HEK293 (cell line): Measurements from ENCODE around the gene ZNF234.
A peak's percentile ranks its signal among the peaks of the same experiment; 100 is the strongest.

Source experiments
- FEZF1 ChIP-seq: fragments of 450-650 bp; formaldehyde crosslinking; IDR thresholded peaks from 2 replicates; pipeline ENCODE4 v1.5.1; 2016; ENCODE audit warnings: missing biosample characterization, missing genetic modification characterization
- GFI1B ChIP-seq: fragments of 450-650 bp; formaldehyde crosslinking; IDR thresholded peaks from 2 replicates; pipeline ENCODE4 v1.5.1; 2016; ENCODE audit warnings: missing biosample characterization, missing genetic modification characterization
- GLI2 ChIP-seq: fragments of 450-650 bp; formaldehyde crosslinking; IDR thresholded peaks from 2 replicates; pipeline ENCODE4; 2017; ENCODE audit warnings: missing biosample characterization, missing genetic modification characterization, low read depth, borderline replicate concordance
- GLI4 ChIP-seq: fragments of 450-650 bp; formaldehyde crosslinking; IDR thresholded peaks from 2 replicates; pipeline ENCODE4 v1.5.1; 2016; ENCODE audit warnings: missing biosample characterization, missing genetic modification characterization
- GLIS1 ChIP-seq: fragments of 450-650 bp; formaldehyde crosslinking; IDR thresholded peaks from 2 replicates; pipeline ENCODE4 v1.5.1; 2016; ENCODE audit warnings: missing biosample characterization, missing genetic modification characterization
- MZF1 ChIP-seq: fragments of 450-650 bp; formaldehyde crosslinking; IDR thresholded peaks from 2 replicates; pipeline ENCODE4 v1.5.1; 2017; ENCODE audit warnings: missing biosample characterization, missing genetic modification characterization, borderline replicate concordance
- PRDM1 ChIP-seq: fragments of 450-650 bp; formaldehyde crosslinking; IDR thresholded peaks from 2 replicates; pipeline ENCODE4; 2016; ENCODE audit warnings: missing biosample characterization, missing genetic modification characterization
- ZBTB20 ChIP-seq: fragments of 450-650 bp; formaldehyde crosslinking; IDR thresholded peaks from 2 replicates; pipeline ENCODE4 v1.5.1; 2016; ENCODE audit warnings: missing biosample characterization, missing genetic modification characterization
- ZBTB21 ChIP-seq: fragments of 450-650 bp; formaldehyde crosslinking; IDR thresholded peaks from 2 replicates; pipeline ENCODE4 v1.5.1; 2017; ENCODE audit warnings: missing biosample characterization, missing genetic modification characterization
- ZNF112 ChIP-seq: fragments of 450-650 bp; formaldehyde crosslinking; IDR thresholded peaks from 2 replicates; pipeline ENCODE4 v1.5.0; 2017; ENCODE audit warnings: missing biosample characterization, missing genetic modification characterization
- ZNF114 ChIP-seq: fragments of 450-650 bp; formaldehyde crosslinking; IDR thresholded peaks from 2 replicates; pipeline ENCODE4 v1.5.0; 2017; ENCODE audit warnings: missing biosample characterization, missing genetic modification characterization
- ZNF155 ChIP-seq: fragments of 450-650 bp; formaldehyde crosslinking; IDR thresholded peaks from 2 replicates; pipeline ENCODE4 v1.5.1; 2016; ENCODE audit warnings: missing biosample characterization, missing genetic modification characterization
- ZNF19 ChIP-seq: fragments of 450-650 bp; formaldehyde crosslinking; IDR thresholded peaks from 2 replicates; pipeline ENCODE4; 2016; ENCODE audit warnings: missing biosample characterization, missing genetic modification characterization, low read depth
- ZNF324 ChIP-seq: fragments of 450-650 bp; formaldehyde crosslinking; IDR thresholded peaks from 2 replicates; pipeline ENCODE4 v1.5.1; 2016; ENCODE audit warnings: missing biosample characterization, missing genetic modification characterization
- ZNF350 ChIP-seq: fragments of 450-650 bp; formaldehyde crosslinking; IDR thresholded peaks from 2 replicates; pipeline ENCODE4 v1.5.0; 2017; ENCODE audit warnings: missing biosample characterization, mild to moderate bottlenecking, missing genetic modification characterization
- ZNF354C ChIP-seq: fragments of 450-650 bp; formaldehyde crosslinking; IDR thresholded peaks from 2 replicates; pipeline ENCODE4 v1.5.1; 2016; ENCODE audit warnings: missing biosample characterization, missing genetic modification characterization, low read depth, borderline replicate concordance
- ZNF626 ChIP-seq: fragments of 450-650 bp; sonication (Bioruptor Pico); formaldehyde crosslinking; IDR thresholded peaks from 2 replicates; pipeline ENCODE4 v1.5.1; 2018; ENCODE audit warnings: missing biosample characterization, missing genetic modification characterization, inconsistent platforms
- ZNF658 ChIP-seq: fragments of 450-650 bp; formaldehyde crosslinking; IDR thresholded peaks from 2 replicates; pipeline ENCODE4; 2016; ENCODE audit warnings: missing biosample characterization, missing genetic modification characterization
- ZNF76 ChIP-seq: fragments of 450-650 bp; formaldehyde crosslinking; IDR thresholded peaks from 2 replicates; pipeline ENCODE4; 2016; ENCODE audit warnings: low read depth, missing biosample characterization, missing genetic modification characterization, borderline replicate concordance
- ZNF791 ChIP-seq: fragments of 450-650 bp; formaldehyde crosslinking; IDR thresholded peaks from 2 replicates; pipeline ENCODE4 v1.5.1; 2016; ENCODE audit warnings: missing biosample characterization, missing genetic modification characterization
- ZNF830 ChIP-seq: fragments of 450-650 bp; IDR thresholded peaks from 2 replicates; pipeline ENCODE4 v1.5.0; 2018; ENCODE audit warnings: missing biosample characterization, missing genetic modification characterization, low read depth, mild to moderate bottlenecking, moderate library complexity
- TF ChIP-seq, protein P1 (sequence below): IDR thresholded peaks from 2 replicates; pipeline ENCODE4 v1.6.1; 2011; ENCODE audit warnings: mild to moderate bottlenecking, low read depth, low read length, borderline replicate concordance
- TF ChIP-seq, protein P2 (sequence below): sonication (generic); formaldehyde crosslinking; IDR thresholded peaks from 2 replicates; pipeline ENCODE4 v1.8.1; 2022; ENCODE audit warnings: mild to moderate bottlenecking, moderate library complexity, missing genetic modification reagents
- TF ChIP-seq, protein P3 (sequence below): fragments of 450-650 bp; formaldehyde crosslinking; IDR thresholded peaks from 2 replicates; pipeline ENCODE4 v1.5.1; 2016; ENCODE audit warnings: missing biosample characterization, missing genetic modification characterization
- TF ChIP-seq, protein P4 (sequence below): fragments of 450-650 bp; formaldehyde crosslinking; conservative IDR thresholded peaks from 2 replicates; pipeline ENCODE4 v1.5.1; 2016; ENCODE audit warnings: low read depth, missing biosample characterization, missing genetic modification characterization
- TF ChIP-seq, protein P5 (sequence below): fragments of 450-650 bp; formaldehyde crosslinking; IDR thresholded peaks from 2 replicates; pipeline ENCODE4 v1.5.1; 2016; ENCODE audit warnings: missing biosample characterization, missing genetic modification characterization

ZNF234 gene

DNA sequence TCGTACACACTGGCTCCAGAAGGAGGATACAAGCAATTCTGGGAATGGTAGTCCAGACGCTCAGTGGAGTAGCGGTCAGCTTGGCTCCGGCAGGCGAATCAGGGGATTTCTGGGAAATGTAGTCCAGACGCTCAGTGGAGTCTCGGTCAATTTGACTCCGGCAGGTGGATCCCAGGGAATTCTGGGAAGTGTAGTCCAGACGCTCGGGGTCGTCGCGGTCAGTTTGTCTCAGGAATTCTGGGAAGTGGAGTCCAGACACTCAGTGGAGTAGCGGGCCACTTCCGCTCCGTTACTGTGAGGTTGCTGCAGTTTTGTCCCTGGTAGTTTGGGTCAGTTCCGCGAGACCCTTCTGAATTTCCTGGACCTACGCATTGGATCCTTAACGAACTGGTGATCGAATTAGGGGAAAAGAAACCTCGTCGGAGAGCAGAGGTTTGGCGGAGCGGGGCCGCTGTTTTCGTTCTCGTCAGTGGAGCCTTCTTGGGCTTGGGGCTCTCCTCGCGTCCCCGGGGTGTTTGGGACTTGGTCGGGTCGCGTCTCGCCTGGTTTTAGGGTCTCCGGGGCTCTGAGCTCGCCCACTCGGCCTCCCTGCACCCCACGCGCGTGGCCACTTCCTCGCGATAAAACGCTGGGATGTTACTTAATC, 28.1 kb upstream of the ZNF234 start, which contains the start of gene ZNF225 (continued):
- TF ChIP-seq FEZF1 (no peak; the same call in 1 of the 2 replicates), ZNF354C (tag by site-specific recombination) (no peak), ZNF324 (tag by site-specific recombination) (peak; percentile 79; the same call in 1 of the 2 replicates), ZNF830 (tag by site-specific recombination) (no peak), ZNF76 (tag by site-specific recombination) (peak; percentile 100), ZNF791 (no peak), ZNF626 (tag by site-specific recombination) (no peak), PRDM1 (tag by site-specific recombination) (no peak), ZNF114 (tag by site-specific recombination) (no peak), GLI4 (tag by site-specific recombination) (no peak), ZNF19 (tag by site-specific recombination) (no peak), MZF1 (peak; percentile 30), ZNF112 (tag by site-specific recombination) (no peak), ZBTB21 (tag by site-specific recombination) (peak; percentile 73), GLI2 (tag by site-specific recombination) (no peak), ZNF155 (tag by site-specific recombination) (no peak), GLIS1 (tag by site-specific recombination) (peak; percentile 76; the same call in 1 of the 2 replicates), GFI1B (no peak), ZBTB20 (tag by site-specific recombination) (peak; percentile 98), ZNF350 (tag by site-specific recombination) (no peak), ZNF658 (tag by site-specific recombination) (no peak)
- TF ChIP-seq, protein P1, sequence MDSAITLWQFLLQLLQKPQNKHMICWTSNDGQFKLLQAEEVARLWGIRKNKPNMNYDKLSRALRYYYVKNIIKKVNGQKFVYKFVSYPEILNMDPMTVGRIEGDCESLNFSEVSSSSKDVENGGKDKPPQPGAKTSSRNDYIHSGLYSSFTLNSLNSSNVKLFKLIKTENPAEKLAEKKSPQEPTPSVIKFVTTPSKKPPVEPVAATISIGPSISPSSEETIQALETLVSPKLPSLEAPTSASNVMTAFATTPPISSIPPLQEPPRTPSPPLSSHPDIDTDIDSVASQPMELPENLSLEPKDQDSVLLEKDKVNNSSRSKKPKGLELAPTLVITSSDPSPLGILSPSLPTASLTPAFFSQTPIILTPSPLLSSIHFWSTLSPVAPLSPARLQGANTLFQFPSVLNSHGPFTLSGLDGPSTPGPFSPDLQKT = no peak
- TF ChIP-seq, protein P2, sequence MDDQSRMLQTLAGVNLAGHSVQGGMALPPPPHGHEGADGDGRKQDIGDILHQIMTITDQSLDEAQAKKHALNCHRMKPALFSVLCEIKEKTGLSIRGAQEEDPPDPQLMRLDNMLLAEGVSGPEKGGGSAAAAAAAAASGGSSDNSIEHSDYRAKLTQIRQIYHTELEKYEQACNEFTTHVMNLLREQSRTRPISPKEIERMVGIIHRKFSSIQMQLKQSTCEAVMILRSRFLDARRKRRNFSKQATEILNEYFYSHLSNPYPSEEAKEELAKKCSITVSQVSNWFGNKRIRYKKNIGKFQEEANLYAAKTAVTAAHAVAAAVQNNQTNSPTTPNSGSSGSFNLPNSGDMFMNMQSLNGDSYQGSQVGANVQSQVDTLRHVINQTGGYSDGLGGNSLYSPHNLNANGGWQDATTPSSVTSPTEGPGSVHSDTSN (CRISPR knock-in tag) = no peak
- TF ChIP-seq, protein P3, sequence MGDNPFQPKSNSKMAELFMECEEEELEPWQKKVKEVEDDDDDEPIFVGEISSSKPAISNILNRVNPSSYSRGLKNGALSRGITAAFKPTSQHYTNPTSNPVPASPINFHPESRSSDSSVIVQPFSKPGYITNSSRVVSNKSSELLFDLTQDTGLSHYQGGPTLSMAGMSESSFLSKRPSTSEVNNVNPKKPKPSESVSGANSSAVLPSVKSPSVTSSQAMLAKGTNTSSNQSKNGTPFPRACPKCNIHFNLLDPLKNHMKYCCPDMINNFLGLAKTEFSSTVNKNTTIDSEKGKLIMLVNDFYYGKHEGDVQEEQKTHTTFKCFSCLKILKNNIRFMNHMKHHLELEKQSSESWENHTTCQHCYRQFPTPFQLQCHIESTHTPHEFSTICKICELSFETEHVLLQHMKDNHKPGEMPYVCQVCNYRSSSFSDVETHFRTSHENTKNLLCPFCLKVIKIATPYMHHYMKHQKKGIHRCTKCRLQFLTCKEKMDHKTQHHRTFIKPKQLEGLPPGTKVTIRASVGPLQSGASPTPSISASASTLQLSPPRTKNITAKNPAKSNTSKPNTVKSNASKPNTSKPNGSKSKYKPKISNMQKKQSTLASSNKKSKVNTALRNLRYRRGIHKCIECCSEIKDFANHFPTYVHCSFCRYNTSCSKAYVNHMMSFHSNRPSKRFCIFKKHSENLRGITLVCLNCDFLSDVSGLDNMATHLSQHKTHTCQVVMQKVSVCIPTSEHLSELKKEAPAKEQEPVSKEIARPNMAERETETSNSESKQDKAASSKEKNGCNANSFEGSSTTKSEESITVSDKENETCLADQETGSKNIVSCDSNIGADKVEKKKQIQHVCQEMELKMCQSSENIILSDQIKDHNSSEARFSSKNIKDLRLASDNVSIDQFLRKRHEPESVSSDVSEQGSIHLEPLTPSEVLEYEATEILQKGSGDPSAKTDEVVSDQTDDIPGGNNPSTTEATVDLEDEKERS (tag by site-specific recombination) = peak; percentile 59; the same call in 1 of the 2 replicates
- TF ChIP-seq, protein P4, sequence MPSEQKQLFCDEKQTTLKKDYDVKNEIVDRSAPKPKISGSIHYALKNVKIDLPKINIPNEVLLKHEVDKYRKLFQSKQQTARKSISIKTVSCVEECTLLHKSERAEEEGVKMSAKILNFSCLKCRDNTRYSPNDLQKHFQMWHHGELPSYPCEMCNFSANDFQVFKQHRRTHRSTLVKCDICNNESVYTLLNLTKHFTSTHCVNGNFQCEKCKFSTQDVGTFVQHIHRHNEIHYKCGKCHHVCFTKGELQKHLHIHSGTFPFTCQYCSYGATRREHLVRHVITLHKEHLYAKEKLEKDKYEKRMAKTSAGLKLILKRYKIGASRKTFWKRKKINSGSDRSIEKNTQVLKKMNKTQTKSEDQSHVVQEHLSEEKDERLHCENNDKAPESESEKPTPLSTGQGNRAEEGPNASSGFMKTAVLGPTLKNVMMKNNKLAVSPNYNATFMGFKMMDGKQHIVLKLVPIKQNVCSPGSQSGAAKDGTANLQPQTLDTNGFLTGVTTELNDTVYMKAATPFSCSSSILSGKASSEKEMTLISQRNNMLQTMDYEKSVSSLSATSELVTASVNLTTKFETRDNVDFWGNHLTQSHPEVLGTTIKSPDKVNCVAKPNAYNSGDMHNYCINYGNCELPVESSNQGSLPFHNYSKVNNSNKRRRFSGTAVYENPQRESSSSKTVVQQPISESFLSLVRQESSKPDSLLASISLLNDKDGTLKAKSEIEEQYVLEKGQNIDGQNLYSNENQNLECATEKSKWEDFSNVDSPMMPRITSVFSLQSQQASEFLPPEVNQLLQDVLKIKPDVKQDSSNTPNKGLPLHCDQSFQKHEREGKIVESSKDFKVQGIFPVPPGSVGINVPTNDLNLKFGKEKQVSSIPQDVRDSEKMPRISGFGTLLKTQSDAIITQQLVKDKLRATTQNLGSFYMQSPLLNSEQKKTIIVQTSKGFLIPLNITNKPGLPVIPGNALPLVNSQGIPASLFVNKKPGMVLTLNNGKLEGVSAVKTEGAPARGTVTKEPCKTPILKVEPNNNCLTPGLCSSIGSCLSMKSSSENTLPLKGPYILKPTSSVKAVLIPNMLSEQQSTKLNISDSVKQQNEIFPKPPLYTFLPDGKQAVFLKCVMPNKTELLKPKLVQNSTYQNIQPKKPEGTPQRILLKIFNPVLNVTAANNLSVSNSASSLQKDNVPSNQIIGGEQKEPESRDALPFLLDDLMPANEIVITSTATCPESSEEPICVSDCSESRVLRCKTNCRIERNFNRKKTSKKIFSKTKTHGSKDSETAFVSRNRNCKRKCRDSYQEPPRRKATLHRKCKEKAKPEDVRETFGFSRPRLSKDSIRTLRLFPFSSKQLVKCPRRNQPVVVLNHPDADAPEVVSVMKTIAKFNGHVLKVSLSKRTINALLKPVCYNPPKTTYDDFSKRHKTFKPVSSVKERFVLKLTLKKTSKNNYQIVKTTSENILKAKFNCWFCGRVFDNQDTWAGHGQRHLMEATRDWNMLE (tag by site-specific recombination) = peak; percentile 90
- TF ChIP-seq, protein P5, sequence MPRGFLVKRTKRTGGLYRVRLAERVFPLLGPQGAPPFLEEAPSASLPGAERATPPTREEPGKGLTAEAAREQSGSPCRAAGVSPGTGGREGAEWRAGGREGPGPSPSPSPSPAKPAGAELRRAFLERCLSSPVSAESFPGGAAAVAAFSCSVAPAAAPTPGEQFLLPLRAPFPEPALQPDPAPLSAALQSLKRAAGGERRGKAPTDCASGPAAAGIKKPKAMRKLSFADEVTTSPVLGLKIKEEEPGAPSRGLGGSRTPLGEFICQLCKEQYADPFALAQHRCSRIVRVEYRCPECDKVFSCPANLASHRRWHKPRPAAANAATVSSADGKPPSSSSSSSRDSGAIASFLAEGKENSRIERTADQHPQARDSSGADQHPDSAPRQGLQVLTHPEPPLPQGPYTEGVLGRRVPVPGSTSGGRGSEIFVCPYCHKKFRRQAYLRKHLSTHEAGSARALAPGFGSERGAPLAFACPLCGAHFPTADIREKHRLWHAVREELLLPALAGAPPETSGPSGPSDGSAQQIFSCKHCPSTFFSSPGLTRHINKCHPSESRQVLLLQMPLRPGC = 0 out of 2 replicates have a peak, but pooled peaks have one; percentile 30
